Measurements from ENCODE around the gene MOXD1. TPM values are rescaled to one million over a fixed set of nuclear protein-coding genes. Genes with fewer than 3 reads are reported as not detected.

Gene MOXD1
- total RNA-seq, 1 donor from 2014 or later: 2.2 TPM

DNA sequence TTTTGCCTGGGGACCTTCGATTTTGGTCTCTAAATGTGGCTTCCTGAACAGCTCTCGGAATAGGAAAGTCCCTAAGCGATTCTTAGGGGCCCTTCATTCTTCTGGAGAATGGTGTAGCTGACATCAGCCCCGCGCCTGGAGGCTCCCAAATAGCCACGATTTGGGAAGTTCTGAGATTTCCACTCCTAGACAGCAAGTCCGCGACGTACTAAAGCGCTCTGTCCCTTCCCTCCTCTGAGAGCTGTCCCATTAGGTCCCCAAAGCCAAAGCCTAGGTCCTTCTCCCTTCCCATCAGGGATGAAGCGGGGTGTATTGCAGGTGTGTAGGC, 756 bp downstream of the MOXD1 start:
- DNase-seq (ENCODE audit: low spot score): no peak

DNA sequence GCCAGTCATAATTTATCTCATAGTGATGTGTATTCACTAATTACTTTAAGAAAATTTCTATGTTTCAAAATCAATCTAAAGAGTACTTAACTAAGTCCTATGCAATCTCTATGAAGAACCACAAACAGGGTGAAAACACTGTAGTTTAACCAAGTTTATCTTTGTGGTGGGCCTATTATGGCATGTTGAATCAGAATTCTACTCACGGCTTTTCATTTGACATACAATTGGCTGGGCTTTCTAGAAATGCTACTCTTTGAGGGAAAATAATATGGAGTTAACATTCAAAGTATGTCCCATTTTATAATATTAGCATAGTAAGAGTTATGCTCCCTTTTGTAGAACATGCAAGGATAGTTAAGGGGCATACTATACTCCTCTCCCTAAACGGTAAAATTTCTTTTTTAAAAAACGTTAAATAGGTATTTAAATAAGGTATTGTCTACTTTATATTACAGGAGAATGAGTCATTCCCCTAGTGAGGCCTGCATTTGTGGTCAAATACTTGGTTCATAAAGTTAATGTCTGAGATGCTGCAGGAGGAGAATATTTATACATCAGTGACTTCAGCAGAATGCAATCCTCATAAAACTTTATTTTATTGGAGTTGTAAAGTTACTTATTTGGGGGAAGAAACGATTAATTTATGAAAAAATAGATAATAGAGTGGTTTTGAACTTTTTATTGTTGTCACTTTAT, 1.8 kb downstream of the MOXD1 start:
- DNase-seq (ENCODE audit: low spot score): no peak

DNA sequence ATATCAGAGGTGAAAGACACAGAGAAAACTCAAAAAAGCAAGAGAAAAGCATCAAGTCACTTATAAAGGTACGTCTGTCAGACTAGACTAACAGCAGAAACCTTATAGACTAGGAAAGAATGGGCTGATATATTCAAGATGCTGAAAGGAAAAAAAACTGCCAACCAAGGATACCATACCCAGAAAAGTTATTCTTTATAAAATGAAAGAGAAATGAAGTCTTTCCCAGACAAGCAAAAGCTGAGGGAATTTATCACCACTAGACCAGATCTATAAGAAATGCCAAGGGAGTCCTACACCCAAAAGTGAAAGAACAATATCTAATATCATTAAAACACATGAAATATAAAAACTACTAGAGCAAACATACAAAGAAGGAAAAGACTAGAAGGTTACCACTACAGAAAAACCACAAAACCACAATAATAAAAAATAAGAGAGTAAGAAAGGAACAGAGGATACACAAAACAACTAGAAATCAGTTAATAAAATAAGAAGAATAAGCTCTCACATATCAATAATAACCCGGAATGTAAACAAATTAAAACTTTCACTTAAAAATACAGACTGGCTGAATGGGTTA, 6.2 kb downstream of the MOXD1 start:
- DNase-seq (ENCODE audit: low spot score): no peak

DNA sequence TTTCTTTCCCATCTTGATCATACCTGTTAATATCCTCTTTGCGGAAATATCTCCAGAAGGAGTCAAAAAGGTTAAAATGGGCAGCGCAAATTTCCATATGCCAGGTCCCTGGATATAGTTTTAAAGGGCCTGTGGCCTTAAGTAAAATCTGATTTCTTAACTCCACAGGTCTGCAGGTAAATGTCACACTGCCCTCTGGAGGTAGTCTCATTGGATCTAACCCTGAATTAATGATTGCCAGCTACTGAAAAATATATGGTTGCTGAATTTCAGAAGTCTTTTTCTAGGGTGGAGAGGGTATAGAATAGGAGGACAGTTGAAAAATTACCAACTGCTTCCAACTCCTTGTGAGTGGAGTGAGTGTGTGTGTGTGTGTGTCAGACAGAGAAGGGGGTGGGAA, 8.5 kb downstream of the MOXD1 start:
- no peak for DNase-seq (ENCODE audit: low spot score)

DNA sequence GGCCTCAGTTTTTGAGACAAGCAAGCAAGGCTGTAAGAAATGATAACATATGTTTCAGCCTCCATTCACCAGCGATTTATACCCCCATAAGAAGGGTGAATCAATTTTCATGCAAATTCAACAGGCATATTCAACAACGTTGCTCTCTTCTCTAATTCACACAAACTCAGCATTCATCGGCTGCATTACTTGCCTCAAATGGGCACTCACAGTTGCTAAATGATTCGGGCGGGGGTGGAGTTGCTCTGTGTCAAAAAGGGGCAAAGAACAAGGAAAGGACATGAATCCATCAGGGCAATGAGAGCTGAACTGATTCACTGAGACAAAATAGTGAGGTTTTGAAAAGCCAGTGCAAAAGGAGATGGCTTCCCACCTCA, 9.0 kb downstream of the MOXD1 start:
- no peak for DNase-seq (ENCODE audit: low spot score)

DNA sequence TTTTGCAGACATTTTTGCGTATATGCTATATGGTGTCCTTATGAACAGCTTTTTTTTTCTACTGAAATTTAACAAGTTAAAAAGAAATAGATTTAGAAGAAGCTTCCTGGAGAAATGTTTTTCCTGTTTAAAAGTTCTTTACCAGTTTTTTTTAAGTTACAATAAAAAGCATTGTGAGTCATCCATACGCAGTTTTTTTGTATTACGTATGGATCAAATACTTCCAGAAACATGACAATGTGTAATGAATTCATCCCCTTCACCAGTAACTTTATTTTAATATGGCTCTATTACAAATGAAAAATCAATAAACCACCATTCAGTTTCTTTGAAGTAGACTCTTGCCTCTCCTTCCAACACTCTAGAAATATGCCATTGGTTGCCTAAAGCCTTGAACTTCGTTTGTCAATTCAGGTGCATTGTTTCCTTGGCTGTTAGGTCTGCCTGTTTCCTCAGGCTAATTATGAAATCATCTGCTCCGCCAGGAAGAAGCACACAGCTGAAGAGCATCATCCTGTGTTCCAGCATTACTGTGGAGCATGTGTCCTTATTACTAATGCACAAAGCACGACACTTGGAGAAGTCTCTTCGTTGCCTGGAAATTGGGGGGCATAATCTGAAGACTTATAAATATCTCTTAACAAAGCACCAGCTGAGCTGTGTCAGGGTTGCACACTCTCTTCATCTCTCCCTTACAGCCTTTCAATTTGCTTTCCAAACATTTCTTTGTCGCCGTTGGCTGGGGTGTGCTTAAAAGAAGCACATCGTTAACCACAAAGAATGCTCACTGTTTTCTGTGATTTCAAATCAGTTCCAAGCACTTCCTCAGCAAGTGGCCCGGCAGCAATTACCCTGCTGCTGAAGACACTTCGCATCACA, 9.6 kb downstream of the MOXD1 start:
- no peak for DNase-seq (ENCODE audit: low spot score)

DNA sequence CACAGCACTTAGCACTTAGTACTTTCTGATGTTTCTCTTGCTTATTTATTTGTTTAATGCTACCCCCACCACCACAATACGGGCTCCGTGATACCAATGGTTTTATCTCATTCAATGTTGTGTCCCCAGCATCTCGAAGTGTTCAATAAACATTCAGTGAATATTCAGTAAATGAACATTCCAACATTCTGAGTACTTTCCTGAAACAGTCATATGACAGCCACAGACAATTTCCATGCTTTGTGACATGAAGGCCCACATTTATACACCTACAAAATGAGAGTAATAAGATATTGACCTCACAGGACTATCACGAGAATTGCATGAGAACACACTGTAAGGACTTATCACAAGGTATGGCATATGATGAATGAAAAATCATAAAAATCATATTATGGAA, 10.8 kb downstream of the MOXD1 start:
- DNase-seq (ENCODE audit: low spot score): no peak

DNA sequence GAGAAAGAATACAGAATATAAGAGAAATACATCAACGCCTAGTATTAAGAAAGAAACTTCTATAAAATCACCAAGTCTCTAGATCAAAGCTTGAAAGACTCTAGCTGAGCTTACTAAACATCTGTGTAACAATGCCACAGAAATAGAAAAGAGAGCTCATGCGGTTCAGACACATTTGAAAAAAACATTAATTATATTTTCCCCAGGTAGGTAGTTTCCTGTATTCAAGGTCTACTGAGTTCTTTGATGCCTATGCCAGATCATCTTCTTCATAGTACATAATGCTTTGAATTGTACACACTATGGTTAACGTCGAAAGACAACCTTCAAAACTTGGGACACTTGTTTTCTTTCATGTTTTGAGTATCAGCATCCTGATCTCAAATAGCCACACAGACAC, 11.3 kb downstream of the MOXD1 start:
- no peak for DNase-seq (ENCODE audit: low spot score)

DNA sequence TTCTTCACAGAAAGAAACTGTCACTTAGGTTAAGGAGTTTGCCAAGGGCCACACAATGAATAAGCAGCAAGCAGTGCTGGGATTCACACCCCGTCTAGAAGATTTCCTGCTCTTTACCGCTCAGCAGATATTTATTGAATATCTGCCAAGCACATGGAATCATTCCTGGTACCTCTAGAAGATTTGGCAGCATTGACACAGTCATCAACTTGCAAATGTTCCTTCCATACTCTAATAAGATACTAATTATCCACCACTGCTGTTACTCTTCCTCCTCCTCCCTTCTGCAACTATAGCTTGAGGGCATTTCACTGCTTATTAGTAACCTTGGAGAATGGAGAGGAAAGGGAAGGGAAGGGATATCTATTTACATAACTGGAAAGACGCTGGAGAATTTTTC, 13.0 kb downstream of the MOXD1 start:
- no peak for DNase-seq (ENCODE audit: low spot score)

DNA sequence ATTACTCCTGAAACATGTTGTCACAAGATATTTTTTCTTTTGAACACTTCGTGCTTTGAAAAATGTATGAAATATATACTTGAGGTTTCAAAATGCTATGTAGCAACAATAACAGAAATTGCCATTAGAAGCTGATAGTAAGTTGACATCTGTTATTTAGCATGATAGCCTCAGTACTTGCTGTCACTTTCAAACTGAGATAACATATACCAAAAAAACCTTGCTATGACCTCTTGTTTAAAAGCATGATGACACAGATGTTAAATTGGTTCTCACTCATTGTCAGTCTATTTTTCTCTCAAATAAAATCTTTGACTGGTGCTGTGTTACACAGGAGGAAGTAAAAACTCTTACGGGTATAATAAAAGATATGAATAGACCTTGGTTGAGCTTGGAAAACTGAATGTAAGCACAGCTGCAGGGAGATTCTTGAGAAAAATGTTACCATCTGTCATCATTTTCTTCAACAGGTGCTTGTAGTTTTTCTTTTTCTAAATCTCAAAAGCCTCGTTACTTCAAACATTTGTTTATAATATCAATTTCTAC, 18.6 kb downstream of the MOXD1 start:
- no peak for DNase-seq (ENCODE audit: low spot score)

DNA sequence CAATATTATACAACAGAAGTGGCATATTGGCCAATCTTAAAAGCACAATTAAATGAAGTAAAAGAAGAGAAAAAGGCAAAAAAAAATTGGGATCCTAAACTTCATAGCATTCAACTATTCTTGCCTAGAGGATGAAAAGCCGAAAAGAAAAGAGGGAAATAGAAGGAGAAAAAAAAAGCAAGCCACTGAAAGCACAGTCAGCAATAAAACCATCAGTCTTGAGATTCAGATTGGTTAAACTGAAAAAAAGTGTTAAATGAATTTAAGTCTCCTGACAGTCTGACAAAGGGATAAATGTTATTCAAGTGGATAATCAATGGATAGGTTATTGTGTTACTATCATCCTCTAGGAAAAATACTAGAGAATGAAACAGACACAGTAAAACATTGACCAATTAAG, 19.9 kb downstream of the MOXD1 start:
- no peak for DNase-seq (ENCODE audit: low spot score)

DNA sequence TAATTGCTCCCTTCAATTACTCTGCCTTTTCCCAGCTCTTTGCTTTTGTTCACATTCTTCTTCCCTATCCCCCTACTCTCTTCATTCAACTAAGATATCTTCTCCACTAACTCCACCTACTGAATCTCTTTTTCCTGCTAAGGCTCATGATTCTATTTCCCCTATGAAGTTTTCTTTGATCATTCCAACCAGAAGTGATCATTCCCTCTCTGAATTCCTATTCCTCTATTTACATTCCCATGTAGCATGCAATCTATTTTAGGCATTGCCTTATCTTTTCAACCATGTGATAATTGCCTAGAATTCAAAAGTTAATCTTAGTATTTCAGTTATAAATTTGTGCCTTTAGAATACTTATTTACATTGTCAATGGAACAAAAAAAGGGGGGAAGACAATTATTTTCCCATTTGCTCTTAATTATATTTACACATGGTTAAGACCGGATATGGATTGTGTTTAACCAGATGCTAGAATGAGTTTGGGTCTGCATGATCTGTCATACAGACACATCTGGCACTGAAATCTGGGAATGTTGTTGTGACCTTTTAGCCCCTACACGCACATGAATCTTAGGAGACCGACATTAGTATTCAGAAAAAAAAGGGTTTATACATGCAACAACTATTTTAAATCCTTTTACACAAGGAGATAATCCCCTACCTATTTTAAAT, 20.8 kb downstream of the MOXD1 start:
- DNase-seq (ENCODE audit: low spot score): no peak

DNA sequence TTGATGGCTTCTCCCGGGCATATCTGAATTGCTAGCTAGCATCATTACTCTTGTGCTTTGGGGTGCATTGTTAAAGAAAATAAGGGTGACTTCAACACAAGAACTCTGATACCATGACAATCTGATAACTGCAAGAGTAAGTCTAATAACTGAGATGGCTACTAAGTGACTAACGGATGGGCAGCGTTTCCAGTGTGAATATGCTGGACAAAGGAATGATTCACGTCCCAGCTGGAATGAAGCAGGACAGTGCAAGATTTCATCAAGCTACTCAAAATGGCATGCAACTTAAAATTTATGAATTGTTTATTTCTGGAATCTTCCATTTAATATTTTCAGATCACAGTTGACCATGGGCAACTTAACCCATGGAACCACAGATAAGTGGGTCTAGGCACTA, 31.7 kb downstream of the MOXD1 start:
- no peak for DNase-seq (ENCODE audit: low spot score)

DNA sequence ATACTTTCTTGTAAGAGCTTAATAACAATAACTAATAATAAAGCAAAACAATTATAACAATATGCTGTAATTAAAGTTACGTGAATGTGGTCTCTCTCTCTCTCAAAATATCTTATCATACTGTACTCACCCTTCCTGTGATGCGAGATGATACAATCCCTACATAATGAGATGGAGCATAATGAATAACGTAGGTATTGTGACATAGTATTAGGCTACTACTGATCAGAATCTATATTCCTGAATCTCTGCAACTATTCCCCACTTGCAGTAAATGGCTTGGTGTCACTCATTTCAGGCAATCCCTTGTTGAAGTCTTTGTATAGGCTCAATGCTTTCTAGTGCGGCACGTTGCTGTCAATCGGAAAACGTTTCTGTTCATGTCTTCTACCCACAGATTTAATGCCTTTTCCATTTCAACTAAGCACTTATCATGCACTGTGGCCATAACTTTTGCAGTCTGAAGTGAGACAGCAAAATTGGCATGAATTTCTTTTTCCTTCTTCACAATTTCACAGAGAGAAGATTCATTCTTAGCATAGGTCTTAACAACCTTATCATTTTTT, 32.3 kb downstream of the MOXD1 start:
- DNase-seq (ENCODE audit: low spot score): no peak

DNA sequence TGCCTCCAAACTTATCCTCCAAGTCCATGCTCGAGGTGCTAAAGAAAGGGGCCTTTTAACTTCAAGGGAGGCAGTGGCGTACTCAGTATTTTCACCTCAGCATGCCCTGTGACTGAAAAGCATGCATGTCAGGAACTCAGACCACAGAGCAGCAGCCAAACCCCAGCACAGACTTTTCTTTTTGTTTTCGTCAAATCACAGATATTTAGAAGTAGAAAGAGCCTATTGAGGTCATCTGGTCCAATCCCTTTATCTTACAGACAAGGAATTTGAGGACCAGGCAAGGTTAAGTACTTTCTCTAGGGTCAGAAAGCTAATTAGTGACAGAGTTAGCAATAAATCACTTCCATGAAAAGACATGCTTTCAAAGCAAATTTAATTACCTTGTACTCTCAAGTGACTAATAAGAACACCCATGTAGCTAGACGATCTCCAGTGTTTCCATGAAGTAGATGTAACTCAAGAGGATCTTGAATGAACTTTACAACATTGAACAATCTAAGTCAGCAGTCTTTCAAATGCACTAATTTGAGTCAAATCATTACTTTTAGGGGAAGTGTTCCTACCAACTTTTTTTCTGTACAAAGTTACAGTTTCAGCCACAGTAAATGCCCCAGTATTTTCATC, 35.9 kb downstream of the MOXD1 start:
- no peak for DNase-seq (ENCODE audit: low spot score)

DNA sequence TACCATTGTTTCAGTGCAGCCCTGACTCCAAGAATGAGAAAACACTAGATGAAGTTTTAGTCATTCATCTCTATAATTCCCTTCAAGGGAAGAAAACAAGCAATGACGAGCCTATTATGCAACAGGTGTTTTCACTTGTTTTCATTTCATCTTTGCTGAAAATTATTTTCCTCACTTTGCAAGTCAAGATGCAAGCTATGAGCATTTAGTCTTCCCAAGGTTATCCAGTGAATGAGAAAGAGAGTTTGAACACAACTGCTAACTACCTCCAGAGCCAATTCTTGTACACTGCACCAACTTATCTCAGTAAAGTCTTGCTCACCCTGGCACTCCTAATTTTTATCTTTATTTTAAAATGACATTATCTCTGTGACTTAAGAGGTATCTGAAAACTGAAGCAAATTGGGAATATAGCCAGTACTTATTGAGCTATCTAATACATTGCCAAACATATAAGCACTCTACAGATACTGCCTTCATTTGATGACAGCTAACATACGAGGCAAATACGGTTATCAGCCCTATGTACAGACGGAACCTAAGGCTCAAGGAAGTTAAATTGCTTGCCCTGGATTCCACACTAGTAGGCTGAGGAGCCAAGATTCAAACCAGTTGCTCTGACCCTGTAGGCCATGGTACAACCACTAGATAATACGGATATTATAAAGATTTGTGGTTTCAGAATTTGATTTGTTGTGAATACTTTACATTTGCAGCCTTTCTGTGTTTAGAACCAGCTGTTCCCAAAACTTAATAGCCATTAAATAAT, 36.8 kb downstream of the MOXD1 start:
- DNase-seq (ENCODE audit: low spot score): no peak

DNA sequence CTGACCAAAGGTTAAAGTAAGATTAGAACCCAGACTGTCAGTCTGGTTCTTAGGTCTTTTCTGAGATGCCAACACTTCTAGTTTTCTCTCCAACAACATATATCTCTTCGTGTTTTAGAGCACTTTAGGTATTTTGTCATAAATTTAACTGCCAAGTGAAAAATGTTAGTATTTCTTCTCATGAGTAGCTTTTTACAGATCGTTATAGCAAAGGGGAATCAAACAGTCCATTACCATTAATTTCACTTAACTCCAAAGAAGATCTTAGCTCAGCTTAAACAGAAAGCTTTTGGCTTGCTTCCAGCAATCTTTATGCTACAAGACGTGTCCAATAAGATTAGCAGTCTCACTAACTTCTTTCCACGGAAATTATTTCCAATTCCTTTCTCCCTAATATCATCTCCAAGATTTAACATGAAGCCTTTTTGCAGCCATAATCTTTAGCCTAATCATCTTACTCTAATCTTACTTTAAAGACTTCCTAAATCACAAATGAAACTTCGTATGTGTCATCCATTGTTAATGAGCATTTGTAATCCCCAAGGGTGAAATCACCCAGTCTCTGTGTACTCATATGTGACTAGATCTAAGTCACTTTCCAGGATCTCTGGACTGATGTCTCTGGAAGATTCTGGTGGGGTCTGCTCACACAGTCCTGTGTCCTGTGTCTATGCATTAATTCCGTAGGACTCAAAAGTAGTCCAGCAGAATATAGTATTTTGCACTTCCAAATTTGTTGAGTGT, 38.7 kb downstream of the MOXD1 start:
- no peak for DNase-seq (ENCODE audit: low spot score)

DNA sequence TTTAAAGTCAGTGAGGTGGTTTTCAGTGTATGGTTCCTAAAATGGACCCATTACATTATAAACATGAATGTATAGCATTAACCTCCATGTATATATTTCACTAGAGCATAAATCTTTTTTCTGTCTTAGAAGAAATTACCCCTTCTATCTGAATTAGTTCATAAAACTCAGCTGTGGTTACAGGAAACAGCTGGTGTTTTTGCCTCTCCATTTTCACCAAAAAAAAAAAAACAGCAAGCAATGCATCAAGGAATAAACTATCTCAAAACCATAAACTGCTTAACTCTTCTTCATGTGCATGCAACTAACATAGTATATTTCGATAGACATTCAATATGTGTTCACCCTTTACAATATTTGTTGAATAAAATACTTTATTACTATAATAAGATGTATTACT, 40.2 kb downstream of the MOXD1 start:
- DNase-seq (ENCODE audit: low spot score): no peak

DNA sequence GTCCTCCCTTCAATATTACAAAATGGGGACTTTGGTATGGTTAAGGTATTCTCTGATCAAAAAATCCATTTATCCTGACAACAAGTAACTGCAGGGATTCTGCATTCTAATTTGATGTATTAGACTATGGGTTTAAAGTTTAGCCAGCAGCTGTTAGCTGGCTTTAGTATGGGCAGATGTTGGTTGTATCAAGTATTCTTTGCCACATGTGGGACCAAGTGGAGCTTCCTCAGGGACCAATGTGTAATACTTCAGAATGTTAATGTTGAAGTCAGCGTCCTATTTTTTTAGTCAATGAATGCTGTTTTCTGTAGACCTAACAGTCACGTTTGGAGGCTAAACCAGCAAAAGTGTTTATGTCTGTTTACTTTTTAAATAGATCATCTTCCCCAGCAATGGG, 41.4 kb downstream of the MOXD1 start:
- no peak for DNase-seq (ENCODE audit: low spot score)

DNA sequence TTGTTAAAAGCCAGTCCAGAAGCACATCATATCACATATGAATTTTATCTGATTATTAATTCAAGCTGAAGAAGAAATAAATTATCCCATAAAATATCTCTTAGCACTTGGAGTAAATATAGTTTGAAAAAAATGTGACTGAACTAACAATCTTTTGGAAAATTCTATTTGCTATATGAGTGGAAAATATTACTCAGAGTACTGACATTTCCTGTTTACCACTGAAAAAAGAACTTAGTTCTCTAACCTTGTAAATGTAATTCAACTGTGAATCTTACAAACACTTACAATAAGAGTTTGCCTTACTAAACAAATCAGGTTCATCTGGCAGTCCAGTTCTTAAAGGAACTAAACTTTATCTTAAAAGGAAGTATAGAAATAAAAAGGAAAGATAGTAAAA, 44.2 kb downstream of the MOXD1 start:
- no peak for DNase-seq (ENCODE audit: low spot score)
